ENCODE data around the gene BATF3.

Gene BATF3

GRCh38 chr1:212696721-212697331 is 2.8 kb downstream of the BATF3 start:
- H3K4me3 ChIP-seq (ENCODE audit: low read length), result no peak overlapping the region
- TF ChIP-seq ZNF274 (IDR thresholded peaks at IDR 0.05; ENCODE audit: low read depth, low read length), result no peak

GRCh38 chr1:212692774-212693644 is 6.6 kb downstream of the BATF3 start:
- TF ChIP-seq ZNF274 (IDR thresholded peaks at IDR 0.05; ENCODE audit: low read depth, low read length), result no peak

GRCh38 chr1:212691561-212692071 is 8.0 kb downstream of the BATF3 start:
- H3K4me3 ChIP-seq (ENCODE audit: low read length), result no peak overlapping the region
- TF ChIP-seq ZNF274 (IDR thresholded peaks at IDR 0.05; ENCODE audit: low read depth, low read length), result no peak

More at GRCh38 chr1:212692774-212693644, 6.6 kb downstream of the BATF3 start:
- H3K4me3 ChIP-seq (ENCODE audit: low read length), result no peak overlapping the region

DNA sequence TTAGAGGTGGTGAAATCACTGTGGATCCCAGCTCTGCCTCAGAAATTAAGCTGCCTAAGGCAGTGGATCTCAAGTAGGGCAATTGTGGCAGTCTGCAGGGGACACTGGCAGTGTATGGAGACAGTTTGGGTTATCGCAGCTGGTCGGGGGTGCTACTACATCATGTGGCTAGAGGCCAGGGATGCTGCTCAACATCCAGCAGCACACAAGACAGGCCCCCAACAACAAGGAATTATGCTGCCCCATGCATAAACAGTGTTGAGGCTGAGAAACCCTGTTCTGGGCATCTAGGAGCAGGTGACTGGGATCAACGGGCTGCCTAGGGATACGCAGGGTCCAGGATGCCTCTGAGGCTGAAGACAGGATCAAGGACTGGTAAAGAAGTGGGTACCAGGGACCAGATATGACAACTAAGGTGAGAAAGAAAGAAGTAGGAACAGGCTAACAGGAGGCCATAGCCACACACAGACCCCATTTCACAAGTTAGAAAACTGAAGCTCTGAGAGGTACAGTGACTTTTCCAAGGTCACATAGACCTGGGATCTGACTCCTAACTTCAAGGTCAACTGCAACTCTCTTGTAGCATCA is 8.7 kb downstream of the BATF3 start:
- TF ChIP-seq ZNF274 (IDR thresholded peaks at IDR 0.05; ENCODE audit: low read depth, low read length), result no peak
- no peak overlapping the region for H3K4me3 ChIP-seq (ENCODE audit: low read length)

GRCh38 chr1:212689758-212690529 is 9.7 kb downstream of the BATF3 start:
- no peak for TF ChIP-seq ZNF274 (IDR thresholded peaks at IDR 0.05; ENCODE audit: low read depth, low read length)
- no peak overlapping the region for H3K4me3 ChIP-seq (ENCODE audit: low read length)

GRCh38 chr1:212689196-212689725 is 10.4 kb downstream of the BATF3 start:
- TF ChIP-seq ZNF274 (IDR thresholded peaks at IDR 0.05; ENCODE audit: low read depth, low read length), result no peak
- no peak overlapping the region for H3K4me3 ChIP-seq (ENCODE audit: low read length)

- TF ChIP-seq ZNF274 (IDR thresholded peaks at IDR 0.05; ENCODE audit: low read depth, low read length), result no peak
- no peak overlapping the region for H3K4me3 ChIP-seq (ENCODE audit: low read length)
These were observed 11.1 kb downstream of the BATF3 start for GRCh38 chr1:212688341-212689047.

DNA sequence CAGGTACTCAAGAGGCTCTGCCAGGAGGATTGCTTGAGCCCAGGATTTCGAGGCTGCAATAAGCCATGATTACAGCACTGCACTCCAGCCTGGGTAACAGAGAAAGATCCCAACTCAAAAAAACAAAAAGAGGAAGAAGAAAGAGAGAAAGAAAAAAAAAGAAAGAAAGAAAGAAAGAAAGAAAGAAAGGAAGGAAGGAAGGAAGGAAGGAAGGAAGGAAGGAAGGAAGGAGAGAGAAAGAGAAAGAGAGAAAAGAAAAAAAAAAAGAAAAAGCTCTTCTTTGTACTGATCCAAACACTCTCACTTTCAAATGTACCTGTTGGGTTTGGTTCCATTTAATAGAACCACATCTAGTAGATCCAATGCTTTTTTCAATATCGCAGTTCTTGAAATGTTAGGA is 11.8 kb downstream of the BATF3 start:
- TF ChIP-seq ZNF274 (IDR thresholded peaks at IDR 0.05; ENCODE audit: low read depth, low read length), result no peak

DNA sequence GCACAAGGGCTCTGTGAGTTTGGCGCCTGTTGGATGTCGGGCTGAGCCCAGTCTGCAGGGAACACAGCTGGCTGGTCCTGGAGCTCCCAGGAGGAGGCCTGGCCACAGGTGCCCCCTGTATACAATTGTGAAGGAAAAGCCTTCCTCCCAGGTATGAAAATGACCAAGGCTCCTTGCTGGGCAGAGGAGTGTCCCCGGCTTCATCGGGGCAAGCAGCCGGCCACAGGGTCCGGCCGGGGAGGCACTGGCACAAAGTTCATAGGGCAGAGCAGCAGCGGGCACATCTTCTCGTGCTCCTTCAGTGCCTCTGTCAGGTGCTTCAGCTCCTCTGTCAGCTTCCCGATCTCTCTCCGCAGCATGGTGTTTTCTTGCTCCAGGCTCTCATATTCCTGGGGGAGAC is 13.0 kb downstream of the BATF3 start:
- TF ChIP-seq ZNF274 (IDR thresholded peaks at IDR 0.05; ENCODE audit: low read depth, low read length), result no peak
- no peak overlapping the region for H3K4me3 ChIP-seq (ENCODE audit: low read length)

More for the DNA sequence above, 11.8 kb downstream of the BATF3 start:
- no peak overlapping the region for H3K4me3 ChIP-seq (ENCODE audit: low read length)

DNA sequence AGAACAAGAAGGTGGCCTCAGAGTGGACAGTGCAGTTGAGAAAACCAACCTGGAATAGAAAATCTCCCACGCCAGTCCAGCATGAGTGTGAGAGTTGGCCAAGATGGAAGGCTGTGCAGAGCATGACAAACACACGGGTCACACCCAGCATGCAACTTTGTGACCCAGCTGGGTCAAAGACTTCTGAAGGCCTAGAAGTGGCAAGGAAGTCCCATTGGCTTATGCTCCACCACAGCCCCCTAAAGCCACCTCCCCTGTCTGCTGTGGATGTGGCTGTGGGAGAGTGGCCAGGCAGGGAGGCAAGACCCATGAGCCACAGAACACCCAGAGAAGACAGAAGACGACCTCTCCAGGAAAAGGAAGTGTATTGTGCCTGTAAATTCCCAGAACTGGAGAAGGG is 13.6 kb downstream of the BATF3 start:
- TF ChIP-seq ZNF274 (IDR thresholded peaks at IDR 0.05; ENCODE audit: low read depth, low read length), result no peak
- no peak overlapping the region for H3K4me3 ChIP-seq (ENCODE audit: low read length)

- H3K4me3 ChIP-seq (ENCODE audit: low read length), result no peak overlapping the region
These were observed 14.2 kb downstream of the BATF3 start for GRCh38 chr1:212685429-212685828.

GRCh38 chr1:212684521-212685090 is 15.0 kb downstream of the BATF3 start:
- TF ChIP-seq ZNF274 (IDR thresholded peaks at IDR 0.05; ENCODE audit: low read depth, low read length), result no peak
- no peak overlapping the region for H3K4me3 ChIP-seq (ENCODE audit: low read length)

More at GRCh38 chr1:212685429-212685828, 14.2 kb downstream of the BATF3 start:
- TF ChIP-seq ZNF274 (IDR thresholded peaks at IDR 0.05; ENCODE audit: low read depth, low read length), result no peak

- no peak for TF ChIP-seq ZNF274 (IDR thresholded peaks at IDR 0.05; ENCODE audit: low read depth, low read length)
These were observed 15.6 kb downstream of the BATF3 start for GRCh38 chr1:212684076-212684475.

More at GRCh38 chr1:212684076-212684475, 15.6 kb downstream of the BATF3 start:
- no peak overlapping the region for H3K4me3 ChIP-seq (ENCODE audit: low read length)
